AG04449 (cell line): ENCODE data around the gene GNAI2.
A peak's percentile ranks its signal among the peaks of the same experiment; 100 is the strongest.
"Not testable (repeated sequence)": the region's sequence is repeated elsewhere in the genome, so short reads cannot be mapped to it uniquely, and the experiment has no call there.

Experiments used
- CTCF ChIA-PET: fragments of 350-600 bp; formaldehyde crosslinking; extraction: SDS; loops from one replicate; lab custom pipeline; 2021; ENCODE audit warnings: antibody characterized with exemption; lab: Yijun Ruan, JAX
- POLR2A ChIA-PET: fragments of 400-600, 350-600 bp; formaldehyde crosslinking; extraction: SDS; loops from one replicate; lab custom pipeline; 2020; ENCODE audit warnings: antibody characterized with exemption, inconsistent platforms; lab: Yijun Ruan, JAX
- DNase-seq: peaks from one replicate; pipeline ENCODE4 v3.0.0-alpha.2; 2010; ENCODE audit warnings: low read depth, low spot score
- H3K4me3 ChIP-seq: 2 replicates; pipeline ENCODE4 v1.5.1; 2011; ENCODE audit warnings: low read depth, mild to moderate bottlenecking, control low read depth, low read length
- CTCF ChIP-seq: IDR thresholded peaks from one replicate; pipeline ENCODE4 v1.5.1; 2011; ENCODE audit warnings: mild to moderate bottlenecking, moderate library complexity, low read length, control low read depth, inconsistent platforms; ENCODE audit not compliant: insufficient read depth; ENCODE audit errors: missing control alignments

GNAI2 gene

GRCh38 chr3:50242381-50242770 lies 6.4 kb downstream of the GNAI2 start:
- ChIA-PET POLR2A (no interaction called here), CTCF (interaction anchor here (1.4 to 47.4 kb wide), 6 partner anchors 9 to 82 kb away, joined by 3 to 1609 read pairs (median 19); partner anchors contain the start of genes GNAT1, HYAL3, LSMEM2 and NAA80)
- no peak overlapping the region for H3K4me3 ChIP-seq
- DNase-seq: no peak
- no peak for TF ChIP-seq CTCF

- ChIA-PET CTCF (interaction anchor here (1.2 to 47.4 kb wide), 7 partner anchors 9 to 81 kb away, joined by 3 to 1609 read pairs (median 5); partner anchors contain the start of genes GNAT1, HYAL3, LSMEM2 and NAA80), POLR2A (no interaction called here)
- H3K4me3 ChIP-seq: no peak overlapping the region
- DNase-seq: no peak
- no peak for TF ChIP-seq CTCF
These were observed 7.0 kb downstream of the GNAI2 start for GRCh38 chr3:50242851-50243542.

- TF ChIP-seq CTCF: no peak
- POLR2A ChIA-PET: no interaction called here
- CTCF ChIA-PET: interaction anchor here (1.2 to 47.4 kb wide), 7 partner anchors 10 to 81 kb away, joined by 3 to 1609 read pairs (median 5); partner anchors contain the start of genes GNAT1, HYAL3, LSMEM2 and NAA80
- no peak overlapping the region for H3K4me3 ChIP-seq
- no peak for DNase-seq
These were observed 7.5 kb downstream of the GNAI2 start for GRCh38 chr3:50243543-50243895.

GRCh38 chr3:50244813-50245212 lies 8.8 kb downstream of the GNAI2 start:
- POLR2A ChIA-PET, H3K4me3 ChIP-seq, DNase-seq: not testable (repeated sequence)
- CTCF ChIA-PET: interaction anchor here (0.8 to 47.4 kb wide), 5 partner anchors 10 to 52 kb away, joined by 5 to 1609 read pairs (median 33); partner anchors contain the start of genes GNAT1, LSMEM2 and SEMA3B

- ChIA-PET POLR2A (no interaction called here), CTCF (interaction anchor here (0.8 to 47.4 kb wide), 5 partner anchors 11 to 53 kb away, joined by 5 to 1609 read pairs (median 33); partner anchors contain the start of genes GNAT1, LSMEM2 and SEMA3B)
- H3K4me3 ChIP-seq: peak overlapping the region; percentile 51; the same call in 1 of the 2 replicates
- DNase-seq: no peak
- TF ChIP-seq CTCF: no peak
These were observed 9.3 kb downstream of the GNAI2 start for GRCh38 chr3:50245251-50245745.

GRCh38 chr3:50245831-50246516 lies 10.0 kb downstream of the GNAI2 start:
- peak; percentile 99 for TF ChIP-seq CTCF
- H3K4me3 ChIP-seq: peak overlapping the region; percentile 51
- ChIA-PET CTCF (interaction anchor here (0.6 to 47.4 kb wide), 25 partner anchors 7 to 575 kb away, joined by 3 to 1609 read pairs (median 3); partner anchors contain the start of genes GNAI2, GNAT1, HYAL2 and HYAL3), POLR2A (interaction anchor here (0.7 to 3.1 kb wide), 9 partner anchors 8 to 91 kb away, joined by 3 to 25 read pairs (median 5); partner anchors contain the start of genes GNAI2, HYAL3, NAA80 and SEMA3B)
- DNase-seq: peak; percentile 34
